Endothelial cell of umbilical vein (primary cell): ENCODE results near the gene KLHL36. TPM values are rescaled to one million over a fixed set of nuclear protein-coding genes. Genes with fewer than 3 reads are reported as not detected.

Experiments used
- BruUV-seq: library from RNA; stranded (reverse); fragments of 400-500 nt; replicated peaks from 2 replicates; lab custom pipeline; 2021; lab: Mats Ljungman, UMichigan
- CTCF ChIA-PET: fragments of 300-600, 350-600 bp; sonication (Branson Sonifier 250); formaldehyde crosslinking; loops from one replicate; lab custom pipeline; 2021; ENCODE audit warnings: antibody characterized with exemption, inconsistent platforms; lab: Charles Lee
- POLR2A ChIA-PET: fragments of 300-600, 350-600 bp; sonication (Branson Sonifier 250); formaldehyde crosslinking; loops from one replicate; lab custom pipeline; 2021; ENCODE audit warnings: antibody characterized with exemption, inconsistent platforms; lab: Charles Lee
- DNase-seq: peaks from one replicate; pipeline ENCODE4 v3.0.0-alpha.2; 2011; ENCODE audit warnings: low read depth, low spot score
- FAIRE-seq: peaks from 2 replicates; lab custom pipeline; 2011; peaks lifted over from hg19 to GRCh38; lab: Jason Lieb, UNC
- H2AFZ ChIP-seq: 2 replicates; pipeline ENCODE4 v1.6.0; 2012; ENCODE audit warnings: low read depth, low read length, control low read depth, inconsistent platforms
- H3K27ac ChIP-seq: 2 replicates; pipeline ENCODE4 v1.5.1; 2011; ENCODE audit warnings: low read depth, mild to moderate bottlenecking, control low read depth, low read length, moderate library complexity; ENCODE audit not compliant: insufficient read depth
- H3K27me3 ChIP-seq, 2 experiments: 2 replicates each; pipeline versions ENCODE4 v1.6.0 to v1.6.1; 2011; ENCODE audit warnings: low read length in 2 of 2, mixed read lengths in 1 of 2; ENCODE audit not compliant: control insufficient read depth in 2 of 2, insufficient read depth in 2 of 2
- H3K36me3 ChIP-seq, 2 experiments: 2 replicates in 1 of 2; 3 replicates in 1 of 2; pipeline ENCODE4 v1.5.1; 2011; ENCODE audit warnings: low read length in 2 of 2, mild to moderate bottlenecking in 1 of 2, moderate library complexity in 1 of 2; ENCODE audit not compliant: control insufficient read depth in 2 of 2, insufficient read depth in 2 of 2; ENCODE audit errors: extremely low read depth in 1 of 2
- H3K4me1 ChIP-seq: 3 replicates; pipeline ENCODE4 v1.5.1; 2011; ENCODE audit warnings: mild to moderate bottlenecking, low read length; ENCODE audit not compliant: control insufficient read depth, insufficient read depth; ENCODE audit errors: extremely low read depth
- H3K4me2 ChIP-seq: 2 replicates; pipeline ENCODE4 v1.6.1; 2011; ENCODE audit warnings: low read length, control low read depth, mixed read lengths; ENCODE audit not compliant: insufficient read depth
- H3K4me3 ChIP-seq, 3 experiments: fragments of 200-600 bp in 1 of 3; sonication (generic), shearing (Covaris generic) in 1 of 3; replicated peaks in 1 of 3; 2 replicates each; pipeline ENCODE4 v1.5.1; 2011 to 2016; ENCODE audit warnings: control low read depth in 3 of 3, low read length in 3 of 3, mild to moderate bottlenecking in 2 of 3, inconsistent platforms in 1 of 3, low read depth in 1 of 3, moderate library complexity in 1 of 3; ENCODE audit not compliant: insufficient read depth in 1 of 3
- H3K79me2 ChIP-seq: 2 replicates; pipeline ENCODE4 v1.6.0; 2012; ENCODE audit warnings: low read length, inconsistent platforms; ENCODE audit not compliant: control insufficient read depth, insufficient read depth
- H3K9ac ChIP-seq: replicated peaks from 2 replicates; pipeline ENCODE3; 2011; ENCODE audit warnings: low read length, control low read depth; ENCODE audit not compliant: insufficient read depth; ENCODE audit errors: extremely low read depth
- H3K9me1 ChIP-seq: replicated peaks from 3 replicates; pipeline ENCODE4 v1.6.0; 2011; ENCODE audit warnings: mild to moderate bottlenecking, low read length; ENCODE audit not compliant: control insufficient read depth, insufficient read depth; ENCODE audit errors: extremely low read depth
- H3K9me3 ChIP-seq: replicated peaks from 2 replicates; pipeline ENCODE4 v1.5.1; 2012; ENCODE audit warnings: low read length, inconsistent platforms; ENCODE audit not compliant: control insufficient read depth, insufficient read depth
- H4K20me1 ChIP-seq: replicated peaks from 2 replicates; pipeline ENCODE3; 2011; ENCODE audit warnings: mild to moderate bottlenecking, low read length; ENCODE audit not compliant: control insufficient read depth, insufficient read depth; ENCODE audit errors: extremely low read depth
- CTCF ChIP-seq, 2 donors: IDR thresholded peaks; 1 replicate in 1 of 2; 2 replicates in 1 of 2; pipeline ENCODE4 v1.5.1; 2011; ENCODE audit warnings: low read length in 2 of 2, mild to moderate bottlenecking in 2 of 2, moderate library complexity in 2 of 2, control low read depth in 1 of 2, inconsistent platforms in 1 of 2, low read depth in 1 of 2; ENCODE audit not compliant: insufficient read depth in 1 of 2; ENCODE audit errors: extremely low read depth in 1 of 2
- EZH2 ChIP-seq: IDR thresholded peaks from 2 replicates; pipeline ENCODE4 v1.6.1; 2012; ENCODE audit warnings: borderline replicate concordance, low read depth, mild to moderate bottlenecking, moderate library complexity, low read length, inconsistent platforms; ENCODE audit not compliant: severe bottlenecking
- FOS ChIP-seq: IDR thresholded peaks from 2 replicates; pipeline ENCODE4 v1.6.1; 2011; ENCODE audit warnings: mild to moderate bottlenecking, low read length, moderate library complexity, borderline replicate concordance; ENCODE audit not compliant: insufficient read depth
- GATA2 ChIP-seq: IDR thresholded peaks from 2 replicates; pipeline ENCODE4 v1.7.0; 2011; ENCODE audit warnings: low read depth, mild to moderate bottlenecking, moderate library complexity, mixed read lengths, low read length; ENCODE audit not compliant: insufficient read length, insufficient read depth
- JUN ChIP-seq: IDR thresholded peaks from 2 replicates; pipeline ENCODE4 v1.6.1; 2011; ENCODE audit warnings: borderline replicate concordance, low read depth; ENCODE audit not compliant: insufficient read length, insufficient read depth
- MAX ChIP-seq: IDR thresholded peaks from 2 replicates; pipeline ENCODE4 v1.6.1; 2011; ENCODE audit not compliant: insufficient read depth, insufficient read length
- MYC ChIP-seq: IDR thresholded peaks from one replicate; pipeline ENCODE4 v1.6.1; 2011; ENCODE audit warnings: mild to moderate bottlenecking, low read depth, low read length
- POLR2A ChIP-seq: IDR thresholded peaks from 2 replicates; pipeline ENCODE4 v1.6.1; 2012; ENCODE audit warnings: low read depth, mild to moderate bottlenecking, control low read depth, low read length
- POLR2AphosphoS5 ChIP-seq: IDR thresholded peaks from 2 replicates; pipeline ENCODE4 v1.6.1; 2012; ENCODE audit warnings: low read depth, mild to moderate bottlenecking, control low read depth, low read length, moderate library complexity; ENCODE audit not compliant: insufficient read depth
- dilution Hi-C: fragments of 300-500 bp; cut with MboI; formaldehyde crosslinking; loops from one replicate; pipeline ENCODE4 v1.15.0; 2019; ENCODE audit warnings: low sequenced_read_pairs; ENCODE audit not compliant: extremely low pct_ligation_motif_present
- intact Hi-C: fragments of 100-400 bp; cut with micrococcal nuclease; formaldehyde crosslinking; loops from one replicate; pipeline ENCODE4 v1.10.0; 2022
- polyA plus RNA-seq, 4 experiments: library from polyadenylated mRNA; depleted of rRNA in 3 of 4; stranded (reverse) in 3 of 4; unstranded in 1 of 4; fragments of >200 nt; gene quantifications; 2 replicates each; pipeline versions ENCODE4 v1.2.1 to v1.2.3, GENCODE V29; 2011 to 2012; ENCODE audit warnings: missing spikeins in 1 of 4
- total RNA-seq: library from RNA; stranded (reverse); gene quantifications from 2 replicates; pipeline ENCODE4 v1.2.3, GENCODE V29; 2021

Gene KLHL36
- total and polyA plus RNA-seq, 2 donors (not counting 3 experiments of a cell fraction or from before 2014, with no cell fraction given) = 31.3 to 38.8 TPM

GRCh38 chr16:84667600-84668309, 19.4 kb downstream of the KLHL36 start:
- Histone ChIP-seq H3K36me3 (peaks cover 0 to 12% of the 10 kb centered on the region in 2 experiments), H3K79me2 (no peaks in the 10 kb centered on the region), H3K9ac (no peak overlapping the region), H3K4me3 (no peak overlapping the region), H3K9me1 (no peaks in the 10 kb centered on the region), H3K4me1 (no peaks in the 10 kb centered on the region), H3K27me3 (no peaks in the 10 kb centered on the region), H3K9me3 (no peaks in the 10 kb centered on the region), H3K4me2 (no peak overlapping the region), H2AFZ (no peak overlapping the region), H4K20me1 (no peaks in the 10 kb centered on the region), H3K27ac (no peak overlapping the region)
- ChIA-PET POLR2A (no interaction called here), CTCF (interaction anchor here (1.1 to 5.2 kb wide), 3 partner anchors 18 to 57 kb away, joined by 3 to 57 read pairs (median 4); no protein-coding TSS in a partner anchor)
- dilution Hi-C loops = no loop called here
- intact Hi-C loops = no loop called here
- TF ChIP-seq FOS (no peak), GATA2 (no peak), EZH2 (no peak), MYC (no peak), CTCF (IDR thresholded peaks at IDR 0.05; ENCODE audit: extremely low read depth in 1 of 2, insufficient read depth in 1 of 2, low read depth in 1 of 2, low read length in 2 of 2) (no peak), JUN (no peak), MAX (no peak), POLR2A (no peak), POLR2AphosphoS5 (no peak)
- no peak for DNase-seq
- no peak for FAIRE-seq
- BruUV-seq = no TSS peak
